ENCODE measurements around the gene HTR1B.

Gene HTR1B, protein sequence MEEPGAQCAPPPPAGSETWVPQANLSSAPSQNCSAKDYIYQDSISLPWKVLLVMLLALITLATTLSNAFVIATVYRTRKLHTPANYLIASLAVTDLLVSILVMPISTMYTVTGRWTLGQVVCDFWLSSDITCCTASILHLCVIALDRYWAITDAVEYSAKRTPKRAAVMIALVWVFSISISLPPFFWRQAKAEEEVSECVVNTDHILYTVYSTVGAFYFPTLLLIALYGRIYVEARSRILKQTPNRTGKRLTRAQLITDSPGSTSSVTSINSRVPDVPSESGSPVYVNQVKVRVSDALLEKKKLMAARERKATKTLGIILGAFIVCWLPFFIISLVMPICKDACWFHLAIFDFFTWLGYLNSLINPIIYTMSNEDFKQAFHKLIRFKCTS

DNA sequence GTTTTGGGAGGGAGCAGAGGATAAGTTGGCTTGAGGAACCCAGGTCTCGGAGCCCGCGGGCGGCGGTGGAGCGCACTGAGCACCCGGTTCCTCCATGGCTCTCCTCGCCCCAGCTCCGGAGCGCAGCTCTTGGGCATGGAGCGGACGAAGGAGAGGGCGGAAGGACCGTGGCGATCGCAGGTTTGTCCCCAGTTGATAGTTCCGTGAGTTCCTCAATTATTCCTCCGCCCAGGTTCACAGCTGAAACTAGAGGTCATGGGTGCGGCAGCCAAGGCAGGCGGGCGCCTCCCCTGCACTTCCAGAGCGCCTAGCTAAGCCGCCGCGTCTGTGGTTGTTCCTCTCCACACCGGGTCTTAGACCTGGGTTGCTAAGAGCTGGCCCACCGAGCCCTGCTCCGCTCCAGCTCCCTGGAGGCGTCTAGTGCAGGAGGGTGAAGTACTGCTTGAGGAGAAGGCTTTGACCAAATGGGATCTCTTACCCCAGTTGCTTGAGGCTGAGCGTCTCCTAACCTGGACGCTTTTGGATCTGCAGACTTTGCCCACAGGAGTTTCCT, at the start of gene HTR1B:
TSS of gene HTR1B (minus strand) at position 184 of the 553 bp plus-strand sequence. CDS start at position 96, 88 bp downstream.
- DNase-seq: peak; percentile 73

DNA sequence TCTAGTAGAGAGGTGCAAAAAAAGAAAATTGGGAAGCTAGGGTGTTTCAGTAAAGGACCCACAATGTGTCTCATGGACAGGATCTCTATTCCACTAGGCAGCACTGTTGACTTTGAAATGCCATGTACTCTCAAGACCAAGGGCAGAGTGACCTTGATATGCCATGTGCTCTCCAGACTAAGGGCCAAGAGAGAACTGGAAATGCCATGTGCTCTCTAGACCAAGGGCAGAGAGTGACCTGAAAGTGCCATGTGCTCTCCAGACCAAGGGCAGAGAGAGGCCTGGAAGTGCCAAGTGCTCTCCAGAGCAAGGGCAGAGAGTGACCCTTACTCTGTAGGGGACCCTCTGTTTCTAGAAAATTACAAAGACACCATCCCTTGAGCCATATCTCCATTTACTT, 49.3 kb upstream of the HTR1B start:
- no peak for DNase-seq

DNA sequence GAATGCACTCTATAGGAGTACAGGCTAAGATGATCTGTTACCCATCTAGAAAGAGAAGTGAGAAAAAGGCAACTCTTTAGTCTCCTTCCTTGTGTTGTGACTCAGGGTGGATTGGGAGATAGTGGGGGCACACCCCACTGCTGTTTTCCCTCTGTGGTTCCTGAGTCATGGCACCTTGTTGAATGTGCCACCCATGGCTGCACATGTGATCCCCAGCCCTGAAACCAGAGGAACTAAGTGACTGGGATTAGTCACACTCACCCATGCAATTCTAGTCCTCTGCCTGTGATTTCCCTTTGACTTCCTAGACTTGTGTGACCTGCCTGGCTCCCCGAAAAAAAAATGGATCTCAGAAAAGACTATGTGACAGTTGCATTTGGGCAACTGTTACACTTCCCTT, 48.6 kb upstream of the HTR1B start:
- no peak for DNase-seq

DNA sequence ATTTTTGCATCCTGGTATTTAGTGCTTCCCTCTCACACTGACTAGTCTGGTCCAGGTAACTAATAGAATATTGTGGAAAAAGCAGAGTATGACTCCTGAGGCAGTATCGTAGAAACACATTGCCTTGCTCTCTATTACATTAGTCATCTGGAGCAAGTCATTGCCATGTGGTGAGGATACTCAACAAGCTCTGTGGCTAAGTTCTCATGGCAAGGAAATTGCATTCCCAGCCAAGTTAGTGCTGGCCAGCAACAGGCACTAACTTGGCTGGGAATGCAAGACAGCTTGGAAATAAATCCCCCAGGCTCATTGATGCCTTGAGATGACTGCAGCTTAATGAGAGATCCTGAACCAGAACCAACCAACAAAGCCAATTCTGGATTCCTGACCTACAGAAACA, 39.7 kb upstream of the HTR1B start:
- no peak for DNase-seq

DNA sequence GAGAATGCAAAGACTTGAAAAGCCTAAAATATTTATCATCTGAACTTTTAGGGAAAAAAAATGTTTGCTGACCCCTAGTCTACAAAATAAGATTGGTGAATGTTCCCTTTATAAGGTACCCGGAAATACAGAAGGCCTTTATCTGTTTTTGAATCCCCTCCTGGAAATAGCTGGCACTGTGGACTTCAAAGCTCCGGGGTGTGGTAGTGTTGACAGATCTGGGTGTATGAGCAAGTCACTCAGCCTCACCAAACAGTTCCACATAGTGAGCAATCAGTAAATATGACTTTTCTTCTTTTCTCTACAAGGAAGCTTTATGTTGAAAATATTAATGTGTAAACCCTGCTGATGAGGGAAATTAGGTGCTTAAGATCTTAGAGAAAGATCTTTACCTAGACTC, 29.2 kb upstream of the HTR1B start:
- no peak for DNase-seq

DNA sequence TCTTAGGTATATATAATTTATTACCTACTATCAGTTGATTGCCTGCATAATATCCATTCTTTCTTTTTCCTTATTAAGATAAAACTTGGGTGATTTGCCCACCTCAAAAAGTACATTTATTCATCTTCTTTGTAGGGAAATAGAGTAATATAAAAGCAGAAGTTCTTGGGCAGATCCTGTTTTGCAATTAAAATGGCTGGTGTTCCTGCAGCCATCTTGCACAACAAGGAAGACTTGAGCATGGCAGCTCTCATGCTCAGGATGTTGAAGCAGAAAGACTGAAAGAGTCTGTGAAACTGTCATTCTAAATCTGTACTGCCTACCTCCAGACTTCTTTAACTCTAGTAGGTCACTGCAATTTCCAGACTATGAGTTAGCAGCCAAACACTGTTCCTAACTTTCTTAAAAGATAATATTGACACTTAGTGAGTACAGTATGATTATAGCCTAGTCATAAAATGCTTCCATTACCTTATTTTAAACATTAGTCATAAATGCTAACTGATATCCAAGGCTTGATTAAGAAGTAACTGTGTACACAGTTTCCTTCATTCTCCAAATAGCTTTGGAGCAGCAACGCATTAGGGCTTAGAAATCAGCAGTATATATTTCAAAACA, 24.6 kb upstream of the HTR1B start:
- DNase-seq: peak; percentile 34

DNA sequence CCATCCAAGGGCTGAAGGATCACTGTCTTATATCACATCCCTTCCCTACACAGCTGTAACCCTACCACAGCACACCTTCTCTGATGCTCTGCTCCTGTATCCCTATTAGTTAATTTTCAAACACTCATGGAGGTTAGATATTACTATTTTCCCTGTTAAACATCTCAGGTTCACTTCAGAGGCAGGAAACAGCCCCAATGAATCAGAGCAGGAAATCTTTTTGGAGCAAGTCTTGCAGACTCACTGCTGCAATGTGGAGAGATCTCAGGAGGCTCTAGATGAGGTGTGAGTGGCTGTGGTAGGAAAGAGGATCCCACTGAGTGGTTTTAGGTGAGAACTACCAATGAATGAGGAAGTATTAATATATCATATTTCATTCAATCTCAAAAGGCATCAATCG, 19.7 kb upstream of the HTR1B start:
- DNase-seq: no peak

DNA sequence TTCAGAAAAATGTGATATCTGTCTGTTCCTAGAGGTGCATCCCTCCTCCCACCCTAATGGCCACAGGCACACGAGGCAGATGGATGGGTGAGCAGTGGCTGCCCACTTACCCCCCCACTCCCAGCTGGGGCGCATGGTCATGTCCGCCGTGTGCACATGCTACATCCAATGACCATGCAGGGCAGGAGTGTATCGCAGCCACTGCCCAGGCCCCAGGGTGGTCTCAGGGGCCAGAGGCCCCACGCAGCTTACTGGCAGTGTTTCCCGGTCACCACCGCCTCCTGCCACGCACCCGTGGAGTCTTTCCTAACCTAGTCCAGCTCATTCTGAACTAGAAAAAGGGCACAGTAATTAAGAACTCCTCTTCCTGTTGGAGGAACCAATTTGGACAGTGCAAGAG, 11.7 kb upstream of the HTR1B start:
- no peak for DNase-seq

DNA sequence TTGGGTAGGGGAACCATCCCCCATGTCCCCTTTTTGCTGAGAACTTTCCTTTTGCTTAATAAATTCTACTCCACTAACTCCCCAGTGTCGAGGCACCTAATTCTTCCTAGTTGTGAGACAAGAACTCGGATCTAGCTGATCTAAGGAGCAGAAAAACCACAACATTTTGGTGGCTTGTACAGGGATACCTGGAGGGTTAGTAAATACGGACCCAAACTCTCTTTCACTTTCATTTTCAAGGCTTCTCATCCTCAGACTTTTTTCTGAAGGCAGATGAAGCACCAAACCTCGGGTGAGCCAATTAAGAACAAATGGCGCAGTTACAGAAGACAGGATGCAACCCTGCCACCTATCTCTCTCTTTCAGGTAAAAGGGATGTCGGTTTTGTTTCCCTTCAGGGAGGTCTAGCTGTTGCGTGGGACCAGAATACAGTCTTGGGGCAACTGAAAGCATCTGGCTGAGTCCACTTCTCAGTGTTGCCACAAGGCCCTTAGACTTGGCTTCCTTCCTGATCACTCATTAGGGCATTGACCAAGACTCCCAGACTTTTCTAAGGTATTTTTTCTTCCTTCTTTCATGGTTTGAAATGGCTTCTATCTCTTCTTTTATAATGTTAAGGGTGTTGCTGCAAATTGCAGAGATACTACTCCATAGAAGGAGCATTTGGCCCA, 11.1 kb upstream of the HTR1B start:
- DNase-seq: no peak

DNA sequence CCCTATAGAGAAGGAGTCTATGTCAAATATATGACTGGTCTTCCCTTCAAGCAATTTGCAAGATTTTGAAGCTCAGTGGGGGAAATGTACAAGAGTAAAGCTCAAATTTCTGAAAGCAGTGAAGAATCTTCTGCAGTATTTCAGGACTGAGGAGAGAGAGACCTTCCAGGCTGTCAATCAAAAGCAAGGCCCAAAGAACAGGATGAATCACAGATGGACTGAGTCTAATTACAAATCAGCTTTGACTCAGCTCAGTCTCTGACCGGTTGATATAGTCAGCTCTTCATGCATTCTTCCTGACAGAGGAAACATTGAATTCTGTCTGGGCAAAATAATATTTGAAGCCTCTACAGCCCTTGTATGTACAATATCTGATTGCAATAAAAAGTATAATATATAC, 7.7 kb upstream of the HTR1B start:
- DNase-seq: no peak

DNA sequence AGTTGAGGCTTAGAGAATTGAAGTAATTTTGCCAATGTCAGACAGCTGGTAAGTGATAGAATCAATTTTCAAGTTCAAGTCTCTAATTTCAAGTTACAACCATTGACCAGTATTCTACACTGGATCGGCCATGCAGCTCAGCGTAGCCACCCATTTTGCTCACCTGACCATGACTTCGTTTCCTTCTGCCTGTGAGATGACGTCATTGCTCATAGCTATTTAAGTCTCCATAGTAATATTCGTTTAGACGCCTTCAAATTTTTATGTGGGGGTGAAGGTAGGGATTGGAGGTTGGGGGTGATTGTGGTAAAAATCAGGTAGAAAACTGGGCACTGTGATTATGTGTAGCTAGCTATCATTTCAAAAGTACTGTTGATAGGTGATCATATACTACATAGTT, 5.6 kb upstream of the HTR1B start:
- DNase-seq: no peak

DNA sequence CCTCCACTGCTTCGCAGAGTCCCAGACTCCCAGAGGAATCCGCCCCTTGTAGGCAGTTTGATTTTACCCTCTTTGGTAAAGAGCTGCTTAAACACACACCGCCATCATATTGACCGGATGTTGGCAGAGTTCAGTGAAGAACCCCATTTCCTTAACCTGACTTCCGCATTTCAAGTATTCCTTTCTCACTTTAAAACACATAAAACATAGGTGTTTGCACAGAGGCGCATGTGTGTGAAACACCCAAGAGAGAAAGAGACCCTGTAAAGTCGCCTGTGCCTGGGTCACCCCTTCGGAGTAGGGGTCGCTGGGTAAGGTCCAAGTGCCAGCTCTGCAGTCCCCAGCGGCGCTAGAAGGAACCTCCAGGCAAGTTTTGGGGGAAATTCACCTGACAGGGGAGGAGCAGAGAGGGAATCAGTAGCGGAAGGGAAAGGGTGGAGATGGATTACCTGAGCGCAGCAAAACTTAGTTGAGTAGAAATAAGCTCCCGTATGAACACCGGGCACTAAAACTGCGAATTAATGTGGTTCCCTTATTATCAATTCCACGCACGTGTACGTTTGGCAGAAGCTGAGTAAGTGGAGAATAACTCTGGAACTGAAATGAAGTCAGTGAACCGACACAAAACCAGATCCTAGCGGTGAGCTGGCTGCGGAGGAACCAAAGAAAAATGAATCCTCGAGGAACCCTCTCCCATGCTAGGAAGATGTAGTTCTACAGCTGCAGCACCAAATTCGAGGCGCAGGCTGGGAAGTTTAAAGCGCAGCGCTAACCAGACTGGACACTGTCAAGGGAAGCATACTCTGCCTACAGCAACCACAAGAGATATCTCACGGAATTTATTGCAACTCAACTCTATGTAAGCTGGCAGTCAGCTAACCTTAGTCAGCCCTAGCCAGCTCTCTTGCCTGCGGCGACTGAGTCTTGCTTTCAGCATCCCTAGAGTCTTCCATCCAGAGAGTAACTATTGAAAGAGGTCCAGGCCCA, 3.5 kb upstream of the HTR1B start:
- DNase-seq: peak; percentile 77

DNA sequence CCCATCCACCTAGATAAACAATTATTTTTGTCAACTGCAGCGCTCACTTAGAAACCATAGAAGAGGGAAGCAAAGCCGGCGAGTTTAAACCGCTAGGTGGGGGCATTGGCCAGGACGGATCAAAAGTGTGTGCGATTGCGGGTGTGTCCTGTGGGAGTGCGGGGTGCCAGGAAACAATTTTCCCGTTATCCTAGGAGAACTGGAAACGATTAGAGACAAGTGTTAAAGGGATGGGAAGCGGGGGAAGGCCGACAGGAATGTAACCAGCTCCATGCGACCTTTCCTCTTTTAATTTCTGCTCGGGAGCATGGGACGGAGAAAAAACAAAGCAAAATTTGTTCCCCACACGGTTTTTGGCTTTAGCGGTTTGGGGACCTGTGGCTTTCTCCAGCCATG, 2.8 kb upstream of the HTR1B start:
- peak; percentile 87 for DNase-seq

DNA sequence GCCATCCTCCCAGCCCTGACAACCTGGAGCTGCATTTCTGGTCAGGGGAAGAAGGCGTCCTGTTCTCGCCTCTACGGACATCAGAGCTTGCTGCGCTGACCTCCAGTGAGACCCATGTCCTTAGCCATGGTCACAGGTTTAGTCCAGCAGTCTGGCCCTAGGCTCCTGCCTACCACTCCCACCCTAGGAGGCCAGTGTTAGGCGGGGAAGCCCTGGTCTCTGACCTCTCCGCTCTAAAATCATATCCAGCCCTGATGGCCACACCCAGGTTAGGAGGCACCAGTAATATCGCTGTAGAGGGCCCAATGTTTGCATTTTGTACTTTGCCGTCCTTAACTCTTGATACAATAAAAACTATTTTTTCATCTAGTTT, 1.2 kb upstream of the HTR1B start:
- DNase-seq: no peak

DNA sequence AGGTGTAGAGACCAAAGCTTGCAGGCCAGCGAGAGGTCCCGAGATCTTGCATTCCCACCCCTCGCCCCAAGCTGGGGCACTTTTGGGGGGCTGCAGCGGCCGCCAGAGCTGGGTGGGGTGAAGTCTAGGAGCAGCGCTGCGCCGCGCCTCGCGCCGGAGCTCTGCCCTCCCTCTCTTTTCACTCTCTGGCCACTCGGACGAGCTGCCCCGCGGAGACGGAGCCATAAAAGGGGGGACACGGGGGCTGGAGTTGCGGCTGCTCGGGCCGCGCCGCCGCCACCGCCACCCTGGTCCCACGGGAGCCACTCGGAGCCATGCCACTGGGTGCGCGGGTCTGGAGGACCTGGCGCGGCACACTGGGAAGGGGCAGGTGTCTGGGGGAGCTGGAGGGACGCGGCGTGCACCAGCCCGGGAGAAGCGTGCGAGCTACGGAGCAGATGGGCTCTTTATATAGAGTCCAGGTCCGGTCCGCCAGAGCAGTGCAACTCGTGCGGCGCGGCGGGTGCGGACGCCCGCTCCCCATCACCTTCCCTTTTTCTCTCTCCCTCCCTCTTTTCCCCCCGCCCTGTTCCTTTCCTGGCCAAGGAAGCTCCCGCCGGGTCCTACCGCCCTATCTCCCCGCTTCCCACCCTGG, 687 bp upstream of the HTR1B start:
- DNase-seq: peak; percentile 34

DNA sequence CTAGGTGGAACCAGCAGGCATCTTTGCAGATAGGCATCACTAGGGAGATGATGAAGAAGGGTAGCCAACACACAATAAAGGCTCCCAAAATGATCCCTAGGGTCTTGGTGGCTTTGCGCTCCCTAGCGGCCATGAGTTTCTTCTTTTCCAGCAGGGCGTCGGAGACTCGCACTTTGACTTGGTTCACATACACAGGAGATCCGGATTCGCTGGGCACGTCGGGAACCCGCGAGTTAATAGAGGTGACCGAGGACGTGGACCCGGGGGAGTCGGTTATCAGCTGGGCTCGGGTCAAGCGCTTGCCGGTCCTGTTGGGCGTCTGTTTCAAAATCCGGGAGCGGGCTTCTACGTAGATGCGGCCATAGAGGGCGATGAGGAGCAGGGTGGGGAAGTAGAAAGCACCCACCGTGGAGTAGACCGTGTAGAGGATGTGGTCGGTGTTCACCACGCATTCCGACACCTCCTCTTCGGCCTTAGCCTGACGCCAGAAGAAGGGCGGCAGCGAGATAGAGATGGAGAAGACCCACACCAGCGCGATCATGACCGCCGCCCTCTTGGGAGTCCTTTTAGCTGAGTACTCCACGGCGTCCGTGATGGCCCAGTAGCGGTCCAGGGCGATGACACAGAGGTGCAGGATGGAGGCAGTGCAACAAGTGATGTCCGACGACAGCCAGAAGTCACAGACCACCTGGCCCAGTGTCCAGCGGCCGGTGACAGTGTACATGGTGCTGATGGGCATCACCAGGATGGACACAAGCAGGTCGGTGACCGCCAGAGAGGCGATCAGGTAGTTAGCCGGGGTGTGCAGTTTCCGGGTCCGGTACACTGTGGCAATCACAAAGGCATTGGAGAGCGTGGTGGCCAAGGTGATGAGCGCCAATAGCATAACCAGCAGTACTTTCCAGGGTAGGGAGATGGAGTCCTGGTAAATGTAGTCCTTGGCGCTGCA, 658 bp downstream of the HTR1B start:
- peak; percentile 72 for DNase-seq

DNA sequence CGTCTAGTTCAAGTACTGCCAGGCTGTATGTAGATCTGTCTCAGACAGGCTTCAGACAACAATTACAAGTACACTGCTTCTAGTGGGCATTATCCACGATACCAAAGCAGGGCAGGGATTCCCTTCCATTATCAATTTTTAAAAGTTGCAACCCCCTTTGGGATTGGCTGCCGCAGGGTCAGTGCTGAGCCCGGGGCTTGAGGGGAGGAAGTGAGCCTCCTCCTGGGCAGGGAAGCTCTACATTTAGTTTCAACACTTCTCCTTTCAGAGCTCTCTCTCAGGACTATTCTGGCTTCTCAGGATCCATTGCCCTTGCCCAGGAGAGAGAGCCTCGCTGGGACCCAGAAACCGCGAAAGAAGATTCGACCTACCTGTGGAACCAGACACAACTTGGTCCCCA, 1.5 kb downstream of the HTR1B start:
- peak; percentile 8 for DNase-seq

DNA sequence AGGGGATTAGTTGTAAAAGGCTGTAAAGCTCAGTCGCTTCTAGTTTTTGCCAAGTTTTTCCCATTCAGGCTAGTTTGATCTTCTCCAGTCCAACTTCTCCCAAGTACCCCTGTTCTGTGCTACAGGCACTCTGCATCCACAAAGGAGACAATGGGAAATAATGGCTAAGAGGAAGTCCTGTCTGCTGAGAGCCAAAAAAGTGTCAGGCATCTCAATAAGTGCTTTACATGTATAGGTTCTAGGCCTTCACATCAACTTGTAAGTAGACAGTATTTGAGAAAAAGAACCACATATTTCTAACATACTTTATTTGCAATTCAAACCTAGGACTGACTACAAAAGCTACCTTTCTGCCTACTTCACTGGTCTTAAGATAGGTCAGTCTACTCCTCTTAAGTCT, 4.9 kb downstream of the HTR1B start:
- no peak for DNase-seq

DNA sequence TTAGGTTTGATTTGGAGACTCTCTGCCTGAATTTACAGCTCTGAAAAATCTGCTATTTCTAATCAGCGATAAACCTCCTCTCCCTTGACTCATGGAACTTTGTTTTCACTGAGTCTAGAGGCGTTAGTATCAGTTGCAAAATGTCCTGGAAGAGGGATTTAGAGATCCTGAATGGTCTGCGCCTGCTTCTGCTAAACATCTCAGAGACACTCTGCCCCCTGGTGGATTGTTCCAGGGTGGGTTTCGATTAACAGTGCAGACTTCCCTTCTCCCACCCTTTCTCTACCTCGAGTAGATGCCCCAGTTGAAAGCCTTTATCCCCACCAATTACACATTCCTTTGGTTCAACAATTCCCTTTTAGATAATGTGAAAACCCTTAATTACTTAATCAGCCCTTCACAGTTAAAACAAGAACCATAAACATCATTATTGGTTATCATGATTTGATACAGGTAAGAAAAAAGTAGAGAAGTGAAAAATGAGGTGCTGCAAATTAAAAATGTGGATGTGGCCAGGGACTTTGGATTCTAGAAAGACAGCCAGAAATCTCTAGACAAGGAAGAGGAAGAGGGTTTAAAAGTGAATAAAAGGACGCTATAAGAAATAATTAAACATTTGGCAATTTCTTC, 5.5 kb downstream of the HTR1B start:
- peak; percentile 82 for DNase-seq

DNA sequence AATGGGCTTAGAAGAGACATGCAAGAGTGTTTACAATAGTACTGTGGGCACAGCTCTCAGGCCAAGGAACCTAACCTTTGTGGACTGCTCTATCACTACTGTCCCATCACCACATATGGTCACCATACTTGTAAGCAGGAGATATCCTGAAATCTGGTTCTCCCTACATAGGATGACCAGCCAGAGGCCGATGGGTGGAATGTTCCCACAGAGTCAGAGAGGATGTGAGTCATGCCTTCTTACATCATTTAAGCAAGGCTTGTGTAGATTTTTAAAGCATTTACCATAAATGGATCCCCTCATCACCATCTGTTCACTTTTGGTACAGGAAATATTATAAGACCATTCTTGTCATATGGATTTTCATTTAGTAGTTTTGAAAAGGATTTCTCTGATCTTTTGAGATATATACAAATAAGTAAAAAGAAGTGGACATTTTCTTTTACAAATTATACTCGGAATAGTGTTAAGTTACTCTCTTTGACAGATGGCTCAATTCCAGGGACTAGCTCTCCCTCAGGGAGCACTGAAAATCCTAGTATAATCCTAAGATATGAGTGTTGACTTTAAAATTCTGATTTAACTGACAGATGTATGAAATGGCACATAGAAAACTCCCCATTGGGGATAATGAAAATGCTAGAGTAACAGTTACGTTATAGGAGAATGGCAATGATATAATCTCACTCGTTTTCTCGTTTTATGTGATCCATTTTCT, 6.6 kb downstream of the HTR1B start:
- peak; percentile 4 for DNase-seq

Data from hematopoietic multipotent progenitor cell treated with erythropoietin and hydrocortisone succinate and interleukin-3 and kit ligand, for 4 days (in vitro differentiated cells).